ENCODE measurements around the gene YARS1. TPM values are rescaled to one million over a fixed set of nuclear protein-coding genes. Genes with fewer than 3 reads are reported as not detected.

YARS1 gene
- total RNA-seq, 1 donor, result 199 TPM

DNA sequence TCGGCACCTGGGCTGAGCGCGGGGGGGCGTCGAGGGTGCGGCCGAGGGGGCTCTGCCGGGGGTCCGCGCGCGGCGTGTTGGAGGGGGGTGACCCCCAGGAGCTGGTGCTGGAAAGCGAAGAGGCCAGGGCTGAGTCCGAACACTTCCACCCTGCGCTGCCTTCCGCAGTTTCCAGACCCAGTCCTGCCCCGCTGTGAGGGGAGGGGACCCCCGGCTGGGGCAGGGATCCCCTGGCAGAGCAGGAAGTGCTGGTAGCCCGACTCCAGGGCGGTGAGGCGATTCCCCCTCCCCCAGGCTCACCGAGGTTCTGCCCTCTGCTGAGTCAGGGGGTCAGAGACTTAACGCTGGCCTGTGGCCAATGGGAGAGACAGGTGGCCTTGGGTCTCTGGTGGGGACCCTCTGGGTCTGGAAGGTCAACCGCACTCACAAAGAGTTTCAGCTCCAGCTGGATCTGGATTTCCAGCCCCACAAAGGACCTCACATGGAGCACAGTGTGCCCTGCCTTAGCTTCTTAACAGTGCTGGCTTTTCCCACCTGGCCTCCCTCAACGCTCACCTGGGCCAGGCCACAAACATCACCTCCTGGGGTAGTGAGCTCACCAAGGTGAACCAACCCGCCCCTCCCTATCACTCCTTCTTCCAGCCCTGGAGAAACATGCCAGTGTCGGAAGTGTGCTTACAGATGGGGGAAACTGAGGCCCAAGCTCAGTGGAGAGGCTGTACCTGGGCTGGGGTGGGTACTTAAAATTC lies 74.8 kb downstream of the YARS1 start:
- TF ChIP-seq, protein P1, sequence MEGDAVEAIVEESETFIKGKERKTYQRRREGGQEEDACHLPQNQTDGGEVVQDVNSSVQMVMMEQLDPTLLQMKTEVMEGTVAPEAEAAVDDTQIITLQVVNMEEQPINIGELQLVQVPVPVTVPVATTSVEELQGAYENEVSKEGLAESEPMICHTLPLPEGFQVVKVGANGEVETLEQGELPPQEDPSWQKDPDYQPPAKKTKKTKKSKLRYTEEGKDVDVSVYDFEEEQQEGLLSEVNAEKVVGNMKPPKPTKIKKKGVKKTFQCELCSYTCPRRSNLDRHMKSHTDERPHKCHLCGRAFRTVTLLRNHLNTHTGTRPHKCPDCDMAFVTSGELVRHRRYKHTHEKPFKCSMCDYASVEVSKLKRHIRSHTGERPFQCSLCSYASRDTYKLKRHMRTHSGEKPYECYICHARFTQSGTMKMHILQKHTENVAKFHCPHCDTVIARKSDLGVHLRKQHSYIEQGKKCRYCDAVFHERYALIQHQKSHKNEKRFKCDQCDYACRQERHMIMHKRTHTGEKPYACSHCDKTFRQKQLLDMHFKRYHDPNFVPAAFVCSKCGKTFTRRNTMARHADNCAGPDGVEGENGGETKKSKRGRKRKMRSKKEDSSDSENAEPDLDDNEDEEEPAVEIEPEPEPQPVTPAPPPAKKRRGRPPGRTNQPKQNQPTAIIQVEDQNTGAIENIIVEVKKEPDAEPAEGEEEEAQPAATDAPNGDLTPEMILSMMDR (IDR thresholded peaks at IDR 0.05; ENCODE audit: extremely low read depth, low read depth, low read length), result no peak
- peak overlapping the region; percentile 47 for H2AFZ ChIP-seq (ENCODE audit: low read length)
- no peaks in the 10 kb centered on the region for H3K36me3 ChIP-seq (ENCODE audit: insufficient read depth, low read length)
- peaks cover 4% of the 10 kb centered on the region for H4K20me1 ChIP-seq (ENCODE audit: insufficient read depth, low read length)
- peaks cover 5% of the 10 kb centered on the region for H3K4me1 ChIP-seq (ENCODE audit: insufficient read depth, low read length)
- H3K27me3 ChIP-seq (ENCODE audit: insufficient read depth, low read length), result no peaks in the 10 kb centered on the region
- DNase-seq (ENCODE audit: insufficient read length, low spot score, missing footprints), result peak; percentile 89
- H3K4me3 ChIP-seq (ENCODE audit: insufficient read depth, low read length), result peak overlapping the region; percentile 77
- H3K4me2 ChIP-seq (ENCODE audit: insufficient read depth, low read length), result peak overlapping the region; percentile 70
- no peaks in the 10 kb centered on the region for H3K79me2 ChIP-seq (ENCODE audit: insufficient read depth, low read length)
- no peaks in the 10 kb centered on the region for H3K9me3 ChIP-seq (ENCODE audit: low read depth, low read length)
- no peak overlapping the region for H3K27ac ChIP-seq (ENCODE audit: low read depth, low read length)

DNA sequence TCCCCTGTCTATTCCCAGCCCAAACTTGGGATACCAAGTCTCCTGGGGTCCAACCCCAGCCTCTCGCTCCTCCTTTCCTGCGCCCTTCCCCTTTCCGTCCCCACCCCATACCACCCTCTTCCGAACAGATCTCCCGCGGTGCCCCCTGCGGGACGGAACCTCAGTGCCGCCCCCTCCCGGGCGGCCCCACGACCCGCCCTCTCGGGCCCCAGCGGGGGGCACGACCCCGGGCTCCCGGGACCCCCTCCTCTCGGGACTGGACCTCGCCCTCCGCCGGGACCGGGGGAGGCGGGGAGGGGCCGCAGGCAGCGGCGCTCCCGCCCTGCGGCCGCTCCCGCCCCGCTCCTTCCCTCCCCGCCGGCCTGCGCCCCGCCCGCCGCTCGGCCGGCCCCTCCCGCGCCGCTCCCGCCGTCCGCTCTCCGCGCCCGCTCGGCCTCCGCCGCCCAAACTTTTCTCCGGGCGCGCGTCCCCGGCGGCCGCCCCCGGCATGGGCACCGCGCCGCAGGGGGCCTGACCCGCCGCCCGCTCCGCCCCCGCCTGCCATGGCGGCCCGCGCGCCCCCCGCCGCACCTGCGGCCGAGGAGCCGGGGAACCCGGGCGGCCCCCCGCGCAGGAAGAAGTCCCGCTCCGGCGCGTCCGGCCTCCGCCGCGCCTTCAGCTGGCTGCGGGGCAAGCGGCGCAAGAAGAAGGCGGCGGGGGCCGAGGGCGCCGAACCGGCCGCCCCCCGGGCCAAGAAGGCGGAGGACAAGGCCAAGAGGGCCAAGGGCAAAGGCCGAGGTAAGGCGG lies 75.6 kb downstream of the YARS1 start:
- TF ChIP-seq, protein P1 (IDR thresholded peaks at IDR 0.05; ENCODE audit: extremely low read depth, low read depth, low read length), result peak; percentile 25
- Histone ChIP-seq H3K27ac (ENCODE audit: low read depth, low read length) (no peak overlapping the region), H3K36me3 (ENCODE audit: insufficient read depth, low read length) (no peaks in the 10 kb centered on the region), H3K4me1 (ENCODE audit: insufficient read depth, low read length) (peaks cover 5% of the 10 kb centered on the region), H3K4me2 (ENCODE audit: insufficient read depth, low read length) (peak overlapping the region; percentile 88), H2AFZ (ENCODE audit: low read length) (peak overlapping the region; percentile 86), H3K9me3 (ENCODE audit: low read depth, low read length) (no peaks in the 10 kb centered on the region), H3K79me2 (ENCODE audit: insufficient read depth, low read length) (no peaks in the 10 kb centered on the region), H3K27me3 (ENCODE audit: insufficient read depth, low read length) (no peaks in the 10 kb centered on the region), H4K20me1 (ENCODE audit: insufficient read depth, low read length) (peaks cover 4% of the 10 kb centered on the region), H3K4me3 (ENCODE audit: insufficient read depth, low read length) (peak overlapping the region; percentile 77)
- peak; percentile 98 for DNase-seq (ENCODE audit: insufficient read length, low spot score, missing footprints)

DNA sequence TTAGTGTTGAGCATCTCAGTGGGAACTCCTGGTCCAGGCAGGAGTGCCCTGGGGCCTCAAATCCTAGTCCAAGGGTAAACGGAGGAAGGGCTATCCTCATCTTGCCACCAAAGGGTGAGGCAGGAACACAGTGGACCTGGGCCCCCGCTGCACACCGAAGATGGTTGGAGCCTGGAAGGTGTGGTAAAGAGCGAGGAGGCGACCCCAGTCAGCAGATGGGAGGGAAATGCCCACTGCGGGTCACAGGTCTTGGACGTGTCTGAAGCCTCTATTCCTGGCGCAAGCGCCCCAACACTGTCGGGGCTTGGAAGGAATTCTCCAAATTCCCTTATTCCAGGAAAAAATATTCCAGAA lies 76.1 kb downstream of the YARS1 start:
- TF ChIP-seq, protein P1 (IDR thresholded peaks at IDR 0.05; ENCODE audit: extremely low read depth, low read depth, low read length), result no peak
- H3K36me3 ChIP-seq (ENCODE audit: insufficient read depth, low read length), result no peaks in the 10 kb centered on the region
- peaks cover 5% of the 10 kb centered on the region for H3K4me1 ChIP-seq (ENCODE audit: insufficient read depth, low read length)
- peak overlapping the region; percentile 77 for H3K4me3 ChIP-seq (ENCODE audit: insufficient read depth, low read length)
- peak overlapping the region; percentile 86 for H2AFZ ChIP-seq (ENCODE audit: low read length)
- no peaks in the 10 kb centered on the region for H3K9me3 ChIP-seq (ENCODE audit: low read depth, low read length)
- no peaks in the 10 kb centered on the region for H3K27me3 ChIP-seq (ENCODE audit: insufficient read depth, low read length)
- H3K4me2 ChIP-seq (ENCODE audit: insufficient read depth, low read length), result peak overlapping the region; percentile 88
- H3K79me2 ChIP-seq (ENCODE audit: insufficient read depth, low read length), result no peaks in the 10 kb centered on the region
- no peak overlapping the region for H3K27ac ChIP-seq (ENCODE audit: low read depth, low read length)
- DNase-seq (ENCODE audit: insufficient read length, low spot score, missing footprints), result peak; percentile 83
- H4K20me1 ChIP-seq (ENCODE audit: insufficient read depth, low read length), result peaks cover 4% of the 10 kb centered on the region

All from osteoblast (primary cell).